Activated naive CD8-positive, alpha-beta T cell treated with anti-CD3 and anti-CD28 coated beads for 36 hours (primary cell): ENCODE measurements around the gene PRKCZ. TPM values are rescaled to one million over a fixed set of nuclear protein-coding genes. Genes with fewer than 3 reads are reported as not detected.
"Not testable (repeated sequence)": the region's sequence is repeated elsewhere in the genome, so short reads cannot be mapped to it uniquely, and the experiment has no call there.

Source experiments
- DNase-seq: peaks from one replicate; pipeline ENCODE4 v3.0.0; 2021
- H3K27ac Mint-ChIP-seq: one replicate; pipeline ENCODE4 v1.8.0; 2022; ENCODE audit warnings: mild to moderate bottlenecking, moderate library complexity, mixed read lengths
- H3K27me3 Mint-ChIP-seq: one replicate; pipeline ENCODE4 v1.8.0; 2022; ENCODE audit warnings: mild to moderate bottlenecking, mixed read lengths
- H3K36me3 Mint-ChIP-seq: one replicate; pipeline ENCODE4 v1.8.0; 2021; ENCODE audit warnings: mild to moderate bottlenecking, mixed read lengths
- H3K4me1 Mint-ChIP-seq: one replicate; pipeline ENCODE4 v1.8.0; 2021; ENCODE audit warnings: mixed read lengths
- H3K4me3 Mint-ChIP-seq: one replicate; pipeline ENCODE4 v1.8.0; 2022; ENCODE audit warnings: mild to moderate bottlenecking, moderate library complexity, mixed read lengths
- H3K9me3 Mint-ChIP-seq: one replicate; pipeline ENCODE4 v1.8.0; 2022; ENCODE audit warnings: mixed read lengths
- total RNA-seq, 2 experiments: library from RNA; stranded (reverse); gene quantifications; one replicate each; pipeline ENCODE4 v1.2.3, GENCODE V29; 2021

The PRKCZ gene
- total RNA-seq, 2 experiments from 2014 or later: 11.1 to 13.0 TPM

DNA sequence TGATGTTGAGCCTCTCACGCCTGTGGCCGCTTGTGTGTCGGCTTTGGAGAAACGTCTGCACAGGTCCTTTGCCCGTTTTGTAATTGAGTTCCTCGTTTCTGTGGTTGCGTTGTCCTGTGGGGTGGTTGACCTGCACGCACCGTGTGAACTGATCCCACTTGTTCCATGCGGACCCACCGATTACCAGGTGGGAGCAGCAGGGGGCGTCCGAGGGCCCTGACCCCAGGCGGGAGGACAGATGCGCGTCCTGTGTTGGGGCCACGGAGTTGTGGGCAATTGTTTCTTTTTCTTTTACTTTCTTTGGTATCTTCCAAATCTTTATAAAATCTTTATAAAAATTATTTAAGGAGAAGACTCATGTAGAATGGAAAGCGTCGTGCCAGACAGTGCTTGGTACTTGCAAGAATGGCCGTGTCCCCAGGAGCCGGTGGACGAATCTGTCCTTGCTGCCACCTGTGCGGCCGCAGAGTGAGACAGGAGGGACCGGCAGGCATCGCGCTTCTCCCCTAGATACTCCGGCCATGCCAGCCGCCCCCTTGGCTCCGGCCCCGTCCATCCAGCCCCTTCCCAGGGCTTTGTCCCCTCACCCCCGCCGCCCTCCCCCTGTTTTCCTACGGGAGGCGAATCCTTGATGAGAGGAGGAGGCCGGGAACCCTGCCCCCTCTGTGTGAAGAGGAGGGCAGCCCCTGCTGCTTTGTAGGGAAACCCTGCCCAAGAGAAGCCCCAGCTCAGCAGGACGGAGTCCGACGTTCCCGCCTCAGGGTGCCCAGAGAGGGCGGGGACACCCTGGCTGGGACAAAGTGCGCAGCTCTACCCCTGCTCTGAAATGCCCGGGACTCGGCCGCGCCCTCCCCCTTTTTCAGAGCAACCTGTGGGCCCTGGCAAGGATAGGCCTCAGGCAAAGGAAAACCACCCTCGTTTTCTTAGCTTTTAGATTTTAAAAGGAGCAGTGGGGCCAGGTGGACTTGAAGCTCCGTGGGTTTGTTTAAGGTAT lies 41.7 kb downstream of the PRKCZ start:
- Mint-ChIP-seq H3K4me1 (peaks cover 3% of the 10 kb centered on the region), H3K36me3 (peaks cover 2% of the 10 kb centered on the region), H3K27me3 (no peaks in the 10 kb centered on the region), H3K9me3 (no peaks in the 10 kb centered on the region), H3K4me3 (no peak overlapping the region), H3K27ac (no peak overlapping the region)
- peak; percentile 58 for DNase-seq

- peaks cover 3% of the 10 kb centered on the region for H3K4me1 Mint-ChIP-seq
- H3K9me3 Mint-ChIP-seq: peaks cover 4% of the 10 kb centered on the region
- no peak for DNase-seq
- no peak overlapping the region for H3K27ac Mint-ChIP-seq
- H3K36me3 Mint-ChIP-seq: peaks cover 7% of the 10 kb centered on the region
- H3K4me3 Mint-ChIP-seq: no peak overlapping the region
- H3K27me3 Mint-ChIP-seq: no peaks in the 10 kb centered on the region
These were observed 42.8 kb downstream of the PRKCZ start for GRCh38 chr1:2093055-2093454.

GRCh38 chr1:2093636-2094035 lies 43.4 kb downstream of the PRKCZ start:
- no peaks in the 10 kb centered on the region for H3K27me3 Mint-ChIP-seq
- H3K4me1 Mint-ChIP-seq: peaks cover 3% of the 10 kb centered on the region
- no peak for DNase-seq
- H3K27ac Mint-ChIP-seq: no peak overlapping the region
- H3K9me3 Mint-ChIP-seq: peaks cover 4% of the 10 kb centered on the region
- no peak overlapping the region for H3K4me3 Mint-ChIP-seq
- peaks cover 8% of the 10 kb centered on the region for H3K36me3 Mint-ChIP-seq

GRCh38 chr1:2094269-2095158 lies 44.3 kb downstream of the PRKCZ start:
- not testable (repeated sequence) for DNase-seq, H3K9me3 Mint-ChIP-seq, H3K27me3 Mint-ChIP-seq, H3K4me1 Mint-ChIP-seq, H3K27ac Mint-ChIP-seq, H3K4me3 Mint-ChIP-seq
- H3K36me3 Mint-ChIP-seq: peaks cover 11% of the 10 kb centered on the region

- Mint-ChIP-seq H3K36me3 (peaks cover 11% of the 10 kb centered on the region), H3K4me3 (no peak overlapping the region), H3K27ac (no peak overlapping the region), H3K27me3 (no peaks in the 10 kb centered on the region), H3K4me1 (peaks cover 4% of the 10 kb centered on the region), H3K9me3 (peaks cover 4% of the 10 kb centered on the region)
- DNase-seq: no peak
These were observed 45.2 kb downstream of the PRKCZ start for GRCh38 chr1:2095394-2095793.

- Mint-ChIP-seq H3K27ac (no peak overlapping the region), H3K4me1 (peaks cover 6% of the 10 kb centered on the region), H3K36me3 (peaks cover 11% of the 10 kb centered on the region), H3K9me3 (peaks cover 4% of the 10 kb centered on the region), H3K27me3 (no peaks in the 10 kb centered on the region), H3K4me3 (no peak overlapping the region)
- no peak for DNase-seq
These were observed 45.9 kb downstream of the PRKCZ start for GRCh38 chr1:2095981-2096736.

DNA sequence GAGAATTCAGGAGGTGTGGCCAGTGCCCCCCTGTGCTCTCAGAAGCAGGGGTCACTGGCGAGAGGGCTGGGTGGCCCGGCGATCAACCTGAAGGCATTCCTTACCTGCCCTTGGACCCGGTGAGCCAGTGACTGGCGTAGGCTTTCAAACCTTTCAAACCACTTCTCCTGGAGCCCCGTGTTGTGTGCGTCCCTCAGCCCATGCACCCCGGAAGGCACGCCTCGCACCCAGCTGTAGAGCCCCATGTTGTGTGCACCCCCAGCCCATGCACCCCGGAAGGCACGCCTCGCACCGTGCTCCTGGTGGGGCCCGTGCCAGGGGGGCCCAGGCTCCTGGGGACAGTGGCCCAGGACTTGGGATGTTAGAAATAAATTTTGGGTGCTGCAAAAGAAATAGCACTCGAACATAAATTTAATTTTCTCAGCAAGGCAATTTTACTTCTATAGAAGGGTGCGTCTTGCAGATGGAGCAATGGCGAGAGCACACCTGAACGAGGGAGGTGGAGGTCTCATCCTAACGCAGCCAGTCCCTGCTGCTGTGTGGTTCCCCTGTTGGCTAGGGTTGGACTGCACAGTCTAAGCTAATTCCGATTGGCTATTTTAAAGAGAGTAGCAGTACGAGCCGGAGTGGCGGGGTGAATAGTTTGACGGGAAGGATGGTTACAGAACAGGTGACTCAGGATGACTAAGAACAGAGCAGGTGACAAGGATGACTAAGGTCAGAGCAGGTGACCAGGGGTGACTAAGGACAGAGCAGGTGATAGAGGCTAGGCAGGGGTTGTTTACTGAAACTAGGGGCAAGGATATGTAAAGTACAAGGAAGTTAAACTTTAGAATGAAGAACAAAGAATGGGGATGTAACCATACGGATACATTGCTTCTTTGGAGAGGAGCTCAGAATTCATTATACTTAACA lies 47.4 kb downstream of the PRKCZ start:
- Mint-ChIP-seq H3K4me3 (no peak overlapping the region), H3K4me1 (peaks cover 3% of the 10 kb centered on the region), H3K27ac (no peak overlapping the region), H3K27me3 (no peaks in the 10 kb centered on the region), H3K36me3 (peaks cover 11% of the 10 kb centered on the region), H3K9me3 (peaks cover 4% of the 10 kb centered on the region)
- no peak for DNase-seq

DNA sequence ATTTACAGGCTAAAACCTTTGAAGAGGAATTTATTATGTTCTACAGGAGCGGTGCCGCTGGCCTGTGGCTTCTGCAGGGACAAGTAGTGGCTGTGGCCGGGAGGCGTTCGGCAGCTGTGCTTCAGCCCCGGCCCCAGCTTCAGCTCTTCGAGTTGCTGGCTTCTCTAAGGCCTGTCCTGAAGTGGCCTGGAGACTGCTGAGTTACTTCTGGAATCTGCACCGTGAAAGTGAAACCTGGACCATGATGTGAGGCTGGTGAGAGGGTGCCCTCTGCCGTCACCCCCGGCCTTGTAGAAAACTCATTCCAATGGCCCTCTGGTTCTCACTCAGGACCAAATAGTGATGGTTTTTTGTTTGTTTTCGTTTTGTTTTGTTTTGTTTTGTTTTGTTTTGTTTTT lies 48.1 kb downstream of the PRKCZ start:
- peaks cover 4% of the 10 kb centered on the region for H3K9me3 Mint-ChIP-seq
- H3K27ac Mint-ChIP-seq: no peak overlapping the region
- H3K36me3 Mint-ChIP-seq: peaks cover 11% of the 10 kb centered on the region
- no peak for DNase-seq
- peaks cover 3% of the 10 kb centered on the region for H3K4me1 Mint-ChIP-seq
- H3K27me3 Mint-ChIP-seq: no peaks in the 10 kb centered on the region
- H3K4me3 Mint-ChIP-seq: no peak overlapping the region

GRCh38 chr1:2098839-2099785 lies 48.9 kb downstream of the PRKCZ start:
- peaks cover 3% of the 10 kb centered on the region for H3K4me1 Mint-ChIP-seq
- DNase-seq: no peak
- no peaks in the 10 kb centered on the region for H3K27me3 Mint-ChIP-seq
- H3K4me3 Mint-ChIP-seq: no peak overlapping the region
- H3K9me3 Mint-ChIP-seq: peaks cover 4% of the 10 kb centered on the region
- H3K27ac Mint-ChIP-seq: no peak overlapping the region
- peaks cover 11% of the 10 kb centered on the region for H3K36me3 Mint-ChIP-seq

- no peak overlapping the region for H3K4me3 Mint-ChIP-seq
- peaks cover 4% of the 10 kb centered on the region for H3K9me3 Mint-ChIP-seq
- DNase-seq: no peak
- no peaks in the 10 kb centered on the region for H3K27me3 Mint-ChIP-seq
- peaks cover 11% of the 10 kb centered on the region for H3K36me3 Mint-ChIP-seq
- peaks cover 3% of the 10 kb centered on the region for H3K4me1 Mint-ChIP-seq
- no peak overlapping the region for H3K27ac Mint-ChIP-seq
These were observed 49.9 kb downstream of the PRKCZ start for GRCh38 chr1:2099886-2100779.

- peaks cover 4% of the 10 kb centered on the region for H3K9me3 Mint-ChIP-seq
- no peak overlapping the region for H3K27ac Mint-ChIP-seq
- peaks cover 3% of the 10 kb centered on the region for H3K4me1 Mint-ChIP-seq
- peaks cover 11% of the 10 kb centered on the region for H3K36me3 Mint-ChIP-seq
- no peaks in the 10 kb centered on the region for H3K27me3 Mint-ChIP-seq
- DNase-seq: no peak
- no peak overlapping the region for H3K4me3 Mint-ChIP-seq
These were observed 50.5 kb downstream of the PRKCZ start for GRCh38 chr1:2100780-2101108.

GRCh38 chr1:2101531-2101930 lies 51.3 kb downstream of the PRKCZ start:
- peaks cover 3% of the 10 kb centered on the region for H3K4me1 Mint-ChIP-seq
- no peak for DNase-seq
- H3K36me3 Mint-ChIP-seq: peaks cover 8% of the 10 kb centered on the region
- H3K27ac Mint-ChIP-seq: no peak overlapping the region
- no peaks in the 10 kb centered on the region for H3K27me3 Mint-ChIP-seq
- H3K9me3 Mint-ChIP-seq: peaks cover 4% of the 10 kb centered on the region
- H3K4me3 Mint-ChIP-seq: no peak overlapping the region
